Epithelial cell of esophagus (primary cell): ENCODE measurements around the gene ARHGAP29.
"Not testable (repeated sequence)": the region's sequence is repeated elsewhere in the genome, so short reads cannot be mapped to it uniquely, and the experiment has no call there.

Source experiments
- DNase-seq: peaks from one replicate; pipeline ENCODE4 v3.0.0; 2010; ENCODE audit warnings: low read depth
- H3K4me3 ChIP-seq: 2 replicates; pipeline ENCODE4 v1.5.1; 2011; ENCODE audit warnings: mild to moderate bottlenecking, low read length, control low read depth
- CTCF ChIP-seq: IDR thresholded peaks from 2 replicates; pipeline ENCODE4 v1.5.1; 2011; ENCODE audit warnings: low read depth, mild to moderate bottlenecking, low read length, control low read depth, inconsistent platforms; ENCODE audit not compliant: insufficient read depth; ENCODE audit errors: missing control alignments

The ARHGAP29 gene

GRCh38 chr1:94183197-94183815 lies 54.1 kb downstream of the ARHGAP29 start:
- H3K4me3 ChIP-seq: no peak overlapping the region
- no peak for TF ChIP-seq CTCF
- DNase-seq: no peak

- no peak for DNase-seq
- no peak for TF ChIP-seq CTCF
- H3K4me3 ChIP-seq: no peak overlapping the region
Observed at GRCh38 chr1:94182191-94182590, 55.2 kb downstream of the ARHGAP29 start.

GRCh38 chr1:94180650-94181049 lies 56.7 kb downstream of the ARHGAP29 start:
- TF ChIP-seq CTCF: no peak
- no peak overlapping the region for H3K4me3 ChIP-seq
- no peak for DNase-seq

DNA sequence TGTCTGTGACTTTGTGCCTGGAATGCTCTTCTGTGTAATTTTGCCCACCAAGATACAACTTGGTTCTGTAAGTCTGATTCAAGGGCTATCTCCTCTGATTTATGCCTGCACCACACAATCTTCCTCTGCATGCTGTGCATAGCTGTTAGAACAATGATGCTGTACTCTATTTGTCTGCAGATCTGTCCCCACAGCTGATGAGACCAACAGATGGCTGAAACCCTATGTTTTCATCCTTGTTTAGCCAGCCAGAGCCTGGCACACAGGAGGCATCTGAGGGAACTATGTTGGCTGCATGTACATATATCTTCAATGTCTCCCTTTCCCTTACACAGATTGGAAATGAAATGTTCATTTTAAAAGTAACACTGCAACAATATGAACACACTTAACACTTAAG lies 58.5 kb downstream of the ARHGAP29 start:
- no peak for DNase-seq
- no peak for TF ChIP-seq CTCF
- no peak overlapping the region for H3K4me3 ChIP-seq

DNA sequence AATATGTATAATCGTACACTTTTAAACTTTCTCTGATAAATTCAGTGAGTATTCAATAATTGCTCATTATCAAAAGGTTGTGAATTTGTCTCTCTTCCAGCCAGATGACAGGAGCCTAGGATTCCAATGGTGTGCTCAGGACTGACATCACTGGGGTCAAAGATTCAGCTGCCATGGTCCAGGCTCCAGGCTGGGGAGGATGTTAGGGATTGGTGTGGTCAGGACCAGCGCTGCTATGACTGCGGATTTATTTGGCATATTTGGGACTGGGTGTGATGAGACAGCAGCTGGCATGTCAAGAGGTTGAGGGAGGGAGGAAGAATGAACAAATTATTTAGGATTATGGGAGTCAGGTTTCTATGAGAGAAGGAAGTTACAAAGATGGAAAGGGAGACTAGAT lies 68.3 kb downstream of the ARHGAP29 start:
- TF ChIP-seq CTCF: no peak
- no peak overlapping the region for H3K4me3 ChIP-seq
- no peak for DNase-seq

GRCh38 chr1:94165843-94166242 lies 71.5 kb downstream of the ARHGAP29 start:
- TF ChIP-seq CTCF: no peak
- no peak for DNase-seq
- H3K4me3 ChIP-seq: no peak overlapping the region

GRCh38 chr1:94164885-94165284 lies 72.5 kb downstream of the ARHGAP29 start:
- H3K4me3 ChIP-seq, DNase-seq: not testable (repeated sequence)

DNA sequence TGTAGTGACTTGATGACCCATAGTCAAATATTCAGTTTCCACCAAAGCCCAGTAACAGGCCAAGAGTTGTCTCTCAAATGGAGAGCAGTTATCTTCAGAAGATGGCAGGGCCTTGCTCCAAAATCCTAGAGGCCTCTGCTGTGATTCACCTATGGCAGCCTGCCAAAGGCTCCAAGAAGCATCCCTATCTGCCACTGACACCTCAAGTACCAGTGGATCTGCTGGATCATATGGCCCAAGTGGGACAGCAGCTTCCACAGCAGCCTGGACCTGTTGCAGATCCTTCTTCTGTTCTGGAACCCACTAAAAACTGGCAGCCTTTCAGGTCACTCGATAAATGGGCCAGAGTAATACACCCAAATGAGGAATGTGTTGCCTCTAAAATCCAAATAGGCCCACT lies 73.3 kb downstream of the ARHGAP29 start:
- H3K4me3 ChIP-seq: not testable (repeated sequence)
- peak; percentile 8 for DNase-seq

DNA sequence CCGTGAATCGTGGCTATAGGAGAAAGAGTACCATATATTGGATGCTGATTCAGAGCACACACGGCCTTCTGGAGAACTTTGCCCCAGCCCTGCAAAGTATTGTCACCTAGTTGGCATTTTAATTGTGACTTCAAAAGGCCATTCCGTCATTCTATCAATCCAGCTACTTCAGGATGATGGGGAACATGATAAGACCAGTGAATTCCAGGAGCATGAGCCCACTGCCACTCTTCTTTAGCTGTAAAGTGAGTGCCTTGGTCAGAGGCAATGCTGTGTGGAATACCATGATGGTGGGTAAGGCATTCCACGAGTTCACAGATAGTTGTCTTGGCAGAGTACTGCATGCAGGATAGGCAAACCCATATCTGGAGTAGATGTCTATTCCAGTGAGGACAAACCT lies 74.1 kb downstream of the ARHGAP29 start:
- H3K4me3 ChIP-seq, DNase-seq: not testable (repeated sequence)
